CD4-positive, alpha-beta memory T cell (primary cell): ENCODE measurements around the gene SORCS2. TPM values are rescaled to one million over a fixed set of nuclear protein-coding genes. Genes with fewer than 3 reads are reported as not detected.

ENCODE experiments used
- CTCF ChIA-PET: fragments of 350-600 bp; sonication (Branson Sonifier 250); formaldehyde crosslinking; loops from one replicate; lab custom pipeline; 2021; ENCODE audit warnings: inconsistent platforms; ENCODE audit not compliant: partially characterized antibody; lab: Charles Lee
- POLR2A ChIA-PET: fragments of 350-600 bp; sonication (Branson Sonifier 250); formaldehyde crosslinking; loops from one replicate; lab custom pipeline; 2021; ENCODE audit not compliant: partially characterized antibody; lab: Charles Lee
- DNase-seq, 5 donors: peaks; one replicate each; pipeline versions ENCODE4 v3.0.0 to v3.0.0-alpha.2; 2020 to 2022; ENCODE audit warnings: mixed read lengths in 1 of 5
- H3K27ac ChIP-seq: one replicate; pipeline ENCODE4 v1.7.0; 2013; ENCODE audit warnings: low read depth, low read length
- H3K27me3 ChIP-seq: 2 replicates; pipeline ENCODE4 v1.7.0; 2013; ENCODE audit warnings: mild to moderate bottlenecking, low read length, moderate library complexity; ENCODE audit not compliant: insufficient read depth
- H3K36me3 ChIP-seq: 2 replicates; pipeline ENCODE4 v1.7.0; 2013; ENCODE audit warnings: mild to moderate bottlenecking, low read length, moderate library complexity; ENCODE audit not compliant: insufficient read depth
- H3K4me1 ChIP-seq: 2 replicates; pipeline ENCODE4 v1.7.0; 2013; ENCODE audit warnings: mild to moderate bottlenecking, low read length, moderate library complexity; ENCODE audit not compliant: insufficient read depth
- H3K4me3 ChIP-seq, 2 donors: one replicate each; pipeline ENCODE4 v1.7.0; 2013; ENCODE audit warnings: low read length in 2 of 2, mild to moderate bottlenecking in 1 of 2
- H3K9me3 ChIP-seq, 2 donors: one replicate each; pipeline ENCODE4 v1.7.0; 2013; ENCODE audit warnings: low read length in 2 of 2, control low read depth in 1 of 2; ENCODE audit not compliant: control insufficient read depth in 1 of 2
- H3K27ac Mint-ChIP-seq, 7 donors: one replicate each; pipeline ENCODE4 v1.8.0; 2020 to 2021; ENCODE audit warnings: mixed read lengths in 7 of 7, mild to moderate bottlenecking in 6 of 7, inconsistent platforms in 3 of 7, moderate library complexity in 3 of 7
- H3K27me3 Mint-ChIP-seq, 2 donors: one replicate each; pipeline ENCODE4 v1.8.0; 2020 to 2021; ENCODE audit warnings: mixed read lengths in 2 of 2
- H3K36me3 Mint-ChIP-seq, 2 donors: one replicate each; pipeline ENCODE4 v1.8.0; 2020 to 2021; ENCODE audit warnings: mixed read lengths in 2 of 2, inconsistent platforms in 1 of 2, mild to moderate bottlenecking in 1 of 2
- H3K4me1 Mint-ChIP-seq, 4 donors: one replicate each; pipeline ENCODE4 v1.8.0; 2020 to 2021; ENCODE audit warnings: mixed read lengths in 4 of 4, mild to moderate bottlenecking in 1 of 4
- H3K4me3 Mint-ChIP-seq, 8 donors: one replicate each; pipeline ENCODE4 v1.8.0; 2020 to 2021; ENCODE audit warnings: mixed read lengths in 8 of 8, mild to moderate bottlenecking in 7 of 8, moderate library complexity in 6 of 8, inconsistent platforms in 3 of 8
- H3K9me3 Mint-ChIP-seq, 8 donors: one replicate each; pipeline ENCODE4 v1.8.0; 2020 to 2021; ENCODE audit warnings: mixed read lengths in 8 of 8, mild to moderate bottlenecking in 5 of 8, inconsistent platforms in 3 of 8, moderate library complexity in 1 of 8
- intact Hi-C: fragments of 100-400 bp; cut with micrococcal nuclease; formaldehyde crosslinking; loops from one replicate; pipeline ENCODE4 v1.15.1; 2023
- polyA plus RNA-seq, 2 donors: library from polyadenylated mRNA; unstranded; fragments of 300-500 nt; fragmentation: Illumina TruSeq; gene quantifications; one replicate each; pipeline ENCODE4 v1.2.3, GENCODE V29; 2021
- total RNA-seq, 2 experiments: library from RNA; stranded (reverse); gene quantifications; one replicate each; pipeline ENCODE4 v1.2.3, GENCODE V29; 2021

Gene SORCS2
- total and polyA plus RNA-seq, 4 experiments from 2014 or later = not detected

DNA sequence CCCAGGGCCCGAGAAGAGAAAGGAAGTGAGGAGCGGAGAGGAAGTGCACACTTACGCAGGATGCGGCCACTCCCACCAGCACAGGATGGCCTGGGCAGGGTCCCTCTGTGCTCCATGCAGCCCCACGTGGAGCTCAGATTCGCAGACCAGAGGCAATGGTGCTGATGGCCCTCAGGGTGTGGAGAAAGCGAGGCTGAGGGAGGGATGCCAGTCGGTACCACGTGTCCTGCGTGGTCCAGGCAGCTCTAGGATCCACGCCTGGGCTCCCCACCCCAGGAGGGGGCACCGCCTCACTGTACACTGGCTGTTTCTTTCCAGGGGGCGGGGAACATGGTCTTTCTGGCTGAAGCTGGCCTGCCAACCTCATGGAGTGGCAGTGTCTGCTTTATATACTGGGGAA, 505.5 kb downstream of the SORCS2 start:
- Mint-ChIP-seq H3K36me3 (no peaks in the 10 kb centered on the region), H3K4me1 (peaks cover 0 to 2% (median 0%) of the 10 kb centered on the region in 4 donors), H3K27ac (no peak overlapping the region), H3K9me3 (peaks cover 0 to 2% (median 0%) of the 10 kb centered on the region in 8 donors), H3K4me3 (no peak overlapping the region), H3K27me3 (peaks cover 8 to 9% of the 10 kb centered on the region in 2 donors)
- CTCF ChIA-PET = no interaction called here
- H3K4me3 ChIP-seq = no peak overlapping the region
- H3K9me3 ChIP-seq = no peaks in the 10 kb centered on the region
- no peak overlapping the region for H3K27ac ChIP-seq
- DNase-seq = no peak
- no peaks in the 10 kb centered on the region for H3K4me1 ChIP-seq
- POLR2A ChIA-PET = no interaction called here
- intact Hi-C loops = no loop called here
- H3K27me3 ChIP-seq = no peaks in the 10 kb centered on the region
- no peaks in the 10 kb centered on the region for H3K36me3 ChIP-seq

DNA sequence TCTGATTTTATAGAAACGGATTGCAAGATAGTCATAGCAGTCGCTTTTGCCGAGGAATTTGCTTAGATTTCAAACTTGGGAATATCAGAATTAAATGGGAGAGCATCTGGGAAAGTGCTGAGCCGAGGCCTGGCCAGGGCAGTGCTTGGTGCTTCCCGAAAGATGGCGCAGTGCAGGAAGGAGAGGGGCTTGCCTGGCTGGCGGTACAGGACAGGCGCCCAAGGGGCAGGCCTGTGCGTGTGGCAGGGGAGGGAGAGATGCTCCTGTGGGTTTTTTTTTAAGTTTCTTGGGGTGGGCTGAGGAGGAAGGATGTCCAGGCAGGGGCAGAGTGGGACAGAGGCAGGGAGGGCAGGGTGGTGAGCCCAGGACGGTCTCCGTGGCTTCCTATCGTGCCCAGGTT, 506.2 kb downstream of the SORCS2 start:
- Mint-ChIP-seq H3K27ac (no peak overlapping the region), H3K27me3 (peaks cover 8 to 9% of the 10 kb centered on the region in 2 donors), H3K36me3 (no peaks in the 10 kb centered on the region), H3K4me1 (peaks cover 0 to 2% (median 0%) of the 10 kb centered on the region in 4 donors), H3K4me3 (no peak overlapping the region), H3K9me3 (peaks cover 0 to 2% (median 0%) of the 10 kb centered on the region in 8 donors)
- Histone ChIP-seq H3K36me3 (no peaks in the 10 kb centered on the region), H3K27me3 (no peaks in the 10 kb centered on the region), H3K4me3 (no peak overlapping the region), H3K9me3 (no peaks in the 10 kb centered on the region), H3K27ac (no peak overlapping the region), H3K4me1 (no peaks in the 10 kb centered on the region)
- ChIA-PET CTCF (no interaction called here), POLR2A (no interaction called here)
- intact Hi-C loops = no loop called here
- no peak for DNase-seq

DNA sequence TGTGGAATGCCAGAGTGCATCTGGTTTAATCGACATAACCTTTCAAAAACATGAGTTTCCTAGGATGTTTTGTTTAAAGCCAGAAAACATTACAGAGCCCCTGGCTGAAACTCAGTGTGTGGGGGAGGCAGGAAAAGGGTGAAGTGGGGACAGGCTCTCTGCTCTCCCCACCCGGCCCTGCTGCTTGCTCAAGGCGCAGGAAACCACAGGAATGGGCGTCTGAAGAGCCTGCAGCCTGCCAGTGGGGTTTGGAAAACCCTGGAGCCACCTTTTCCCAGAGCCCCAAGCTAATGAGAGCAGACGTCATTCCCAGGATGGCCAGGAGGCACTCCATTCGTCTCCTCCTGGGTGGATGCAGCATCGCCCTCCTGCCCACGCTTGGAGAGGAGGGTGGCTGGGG, 506.7 kb downstream of the SORCS2 start:
- Mint-ChIP-seq H3K27me3 (peaks cover 8 to 9% of the 10 kb centered on the region in 2 donors), H3K4me3 (no peak overlapping the region), H3K4me1 (peaks cover 0 to 2% (median 0%) of the 10 kb centered on the region in 4 donors), H3K27ac (no peak overlapping the region), H3K36me3 (no peaks in the 10 kb centered on the region), H3K9me3 (peaks cover 0 to 2% (median 0%) of the 10 kb centered on the region in 8 donors)
- POLR2A ChIA-PET = no interaction called here
- Histone ChIP-seq H3K27ac (no peak overlapping the region), H3K36me3 (no peaks in the 10 kb centered on the region), H3K27me3 (no peaks in the 10 kb centered on the region), H3K4me1 (no peaks in the 10 kb centered on the region), H3K9me3 (no peaks in the 10 kb centered on the region), H3K4me3 (no peak overlapping the region)
- CTCF ChIA-PET = no interaction called here
- intact Hi-C loops = no loop called here
- no peak for DNase-seq

DNA sequence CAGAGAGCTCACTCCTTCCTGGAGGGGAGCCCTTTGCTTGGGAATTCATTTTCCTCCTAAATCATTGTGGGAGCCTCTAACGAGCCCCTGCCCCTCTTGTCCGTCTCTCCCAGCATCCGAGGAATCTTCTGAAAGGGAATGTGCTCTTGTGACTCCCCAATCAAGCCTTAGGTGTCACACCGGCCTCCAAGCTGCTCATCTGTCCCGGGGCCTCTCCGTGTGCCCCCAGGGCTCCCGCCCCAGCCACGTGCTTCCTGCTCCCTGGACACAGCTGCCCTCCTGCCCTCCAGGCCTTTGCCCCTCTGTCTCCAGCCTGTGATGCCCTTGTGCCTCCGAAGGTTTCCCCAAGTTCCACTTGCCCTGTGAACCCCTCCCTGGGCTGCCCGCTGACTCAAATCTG, 507.5 kb downstream of the SORCS2 start:
- no peaks in the 10 kb centered on the region for H3K27me3 ChIP-seq
- intact Hi-C loops = no loop called here
- H3K27ac ChIP-seq = no peak overlapping the region
- Mint-ChIP-seq H3K27ac (no peak overlapping the region), H3K9me3 (peaks cover 0 to 3% (median 0%) of the 10 kb centered on the region in 8 donors), H3K27me3 (peaks cover 8 to 9% of the 10 kb centered on the region in 2 donors), H3K4me1 (peaks cover 0 to 2% (median 0%) of the 10 kb centered on the region in 4 donors), H3K4me3 (no peak overlapping the region), H3K36me3 (no peaks in the 10 kb centered on the region)
- H3K4me1 ChIP-seq = no peaks in the 10 kb centered on the region
- POLR2A ChIA-PET = no interaction called here
- DNase-seq = no peak
- no peaks in the 10 kb centered on the region for H3K36me3 ChIP-seq
- no peaks in the 10 kb centered on the region for H3K9me3 ChIP-seq
- CTCF ChIA-PET = no interaction called here
- no peak overlapping the region for H3K4me3 ChIP-seq

DNA sequence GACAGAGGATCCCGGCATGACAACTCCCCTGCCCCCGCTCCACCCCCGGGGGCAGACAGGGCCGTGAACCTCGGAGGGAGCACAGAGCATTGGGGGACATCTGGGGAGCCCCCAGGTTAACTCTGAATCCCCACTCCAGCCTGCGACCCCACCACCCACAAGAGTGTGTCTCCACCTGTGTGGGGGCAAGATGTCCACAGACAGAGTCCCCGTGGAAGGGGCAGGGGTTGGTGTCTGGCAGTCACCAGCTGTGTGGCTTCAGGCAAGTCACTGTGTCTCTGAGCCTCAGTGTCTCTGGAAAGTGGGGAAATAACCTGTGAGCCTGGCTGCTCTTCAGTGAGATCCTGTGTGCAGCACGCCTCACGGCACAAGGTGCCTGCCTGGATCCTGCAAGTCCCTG, 508.3 kb downstream of the SORCS2 start:
- H3K27me3 ChIP-seq = no peaks in the 10 kb centered on the region
- H3K36me3 Mint-ChIP-seq = no peaks in the 10 kb centered on the region
- CTCF ChIA-PET = no interaction called here
- H3K9me3 ChIP-seq = no peaks in the 10 kb centered on the region
- H3K4me3 Mint-ChIP-seq = no peak overlapping the region
- H3K27ac ChIP-seq = no peak overlapping the region
- peaks cover 8 to 9% of the 10 kb centered on the region in 2 donors for H3K27me3 Mint-ChIP-seq
- no peaks in the 10 kb centered on the region for H3K36me3 ChIP-seq
- intact Hi-C loops = no loop called here
- no peaks in the 10 kb centered on the region for H3K4me1 Mint-ChIP-seq
- H3K27ac Mint-ChIP-seq = no peak overlapping the region
- no peaks in the 10 kb centered on the region for H3K4me1 ChIP-seq
- H3K9me3 Mint-ChIP-seq = peaks cover 0 to 3% (median 0%) of the 10 kb centered on the region in 8 donors
- no peak for DNase-seq
- POLR2A ChIA-PET = no interaction called here
- H3K4me3 ChIP-seq = no peak overlapping the region

DNA sequence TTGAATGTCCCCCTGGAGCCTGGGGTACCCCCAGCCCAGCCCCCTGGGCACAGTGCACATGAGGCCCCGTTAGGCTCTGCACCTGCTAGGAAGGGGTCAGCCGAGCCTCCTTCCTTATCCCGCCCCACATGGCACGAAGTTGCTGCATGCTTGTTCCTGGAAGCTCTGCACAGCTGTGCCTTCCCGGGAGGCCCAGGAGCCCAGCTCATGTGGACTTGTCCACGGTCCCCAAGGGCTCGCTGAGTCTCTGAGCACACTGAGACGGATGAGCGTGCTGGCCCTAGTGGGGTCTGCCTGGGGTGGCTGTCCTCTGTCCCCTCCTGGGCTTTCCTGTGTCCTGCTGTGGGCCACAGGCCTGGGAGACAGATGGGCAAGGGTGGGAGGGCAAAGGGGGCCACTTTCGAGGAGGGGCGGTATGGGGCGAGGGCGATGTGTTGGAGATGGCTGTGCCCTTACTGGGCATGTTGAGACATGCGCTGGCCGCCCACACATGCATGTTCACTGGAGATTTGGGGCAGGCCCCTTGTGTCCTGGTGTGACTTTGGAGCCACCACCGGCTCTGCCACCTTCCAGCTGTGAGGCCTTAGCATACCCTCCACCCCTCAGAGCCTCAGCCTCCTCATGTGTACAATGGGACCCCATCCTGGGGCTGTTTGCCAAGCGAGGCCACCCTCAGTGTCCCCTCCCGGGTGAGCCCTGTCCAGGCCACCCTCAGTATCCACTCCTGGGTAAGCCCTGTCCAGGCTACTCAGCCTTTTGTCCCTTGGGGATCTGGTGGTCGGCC, 509.7 kb downstream of the SORCS2 start:
- no peak for DNase-seq
- POLR2A ChIA-PET = no interaction called here
- H3K27me3 Mint-ChIP-seq = peaks cover 8 to 9% of the 10 kb centered on the region in 2 donors
- Histone ChIP-seq H3K4me1 (no peaks in the 10 kb centered on the region), H3K9me3 (no peaks in the 10 kb centered on the region), H3K36me3 (no peaks in the 10 kb centered on the region), H3K27me3 (no peaks in the 10 kb centered on the region), H3K27ac (no peak overlapping the region), H3K4me3 (no peak overlapping the region)
- CTCF ChIA-PET = no interaction called here
- no peak overlapping the region for H3K4me3 Mint-ChIP-seq
- no peak overlapping the region for H3K27ac Mint-ChIP-seq
- H3K36me3 Mint-ChIP-seq = no peaks in the 10 kb centered on the region
- peaks cover 0 to 3% (median 0%) of the 10 kb centered on the region in 8 donors for H3K9me3 Mint-ChIP-seq
- intact Hi-C loops = no loop called here
- H3K4me1 Mint-ChIP-seq = no peaks in the 10 kb centered on the region

DNA sequence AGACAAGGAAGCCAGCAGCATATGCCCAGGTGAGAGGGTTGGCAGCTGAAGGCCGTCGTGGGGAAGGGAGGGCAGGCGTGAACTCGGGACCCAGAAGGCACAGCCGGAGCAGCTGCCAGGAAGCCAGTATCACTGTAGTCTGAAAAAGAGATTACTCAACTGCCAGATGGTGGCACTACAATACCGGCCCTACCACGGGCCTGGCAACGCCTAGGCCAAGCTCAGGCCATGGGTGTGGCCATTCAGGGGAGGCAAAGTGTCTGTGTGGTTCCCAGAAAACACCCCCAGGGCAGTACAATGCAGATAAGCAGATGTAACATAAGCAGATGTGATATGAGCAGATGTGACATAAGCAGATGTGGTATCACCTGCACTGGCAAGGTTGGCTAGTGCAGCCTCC, 511.4 kb downstream of the SORCS2 start:
- H3K4me3 ChIP-seq = no peak overlapping the region
- H3K27me3 ChIP-seq = no peaks in the 10 kb centered on the region
- intact Hi-C loops = no loop called here
- no peak overlapping the region for H3K27ac ChIP-seq
- Mint-ChIP-seq H3K9me3 (peaks cover 0 to 3% (median 0%) of the 10 kb centered on the region in 8 donors), H3K4me3 (no peak overlapping the region), H3K27ac (peak overlapping the region in 1 of 7 donors; percentile 60), H3K27me3 (peaks cover 3% of the 10 kb centered on the region in 2 donors), H3K4me1 (no peaks in the 10 kb centered on the region), H3K36me3 (no peaks in the 10 kb centered on the region)
- no peaks in the 10 kb centered on the region for H3K4me1 ChIP-seq
- DNase-seq = no peak
- no peaks in the 10 kb centered on the region for H3K36me3 ChIP-seq
- POLR2A ChIA-PET = no interaction called here
- no peaks in the 10 kb centered on the region for H3K9me3 ChIP-seq
- CTCF ChIA-PET = no interaction called here
